Stimulated activated naive CD4-positive, alpha-beta T cell (primary cell): ENCODE data around the gene EEF1AKMT2.
A peak's percentile ranks its signal among the peaks of the same experiment; 100 is the strongest.

Experiments used
- DNase-seq, 6 experiments: peaks; one replicate each; lab custom pipeline; 2025; lab: John Stamatoyannopoulos, UW

The EEF1AKMT2 gene

DNA sequence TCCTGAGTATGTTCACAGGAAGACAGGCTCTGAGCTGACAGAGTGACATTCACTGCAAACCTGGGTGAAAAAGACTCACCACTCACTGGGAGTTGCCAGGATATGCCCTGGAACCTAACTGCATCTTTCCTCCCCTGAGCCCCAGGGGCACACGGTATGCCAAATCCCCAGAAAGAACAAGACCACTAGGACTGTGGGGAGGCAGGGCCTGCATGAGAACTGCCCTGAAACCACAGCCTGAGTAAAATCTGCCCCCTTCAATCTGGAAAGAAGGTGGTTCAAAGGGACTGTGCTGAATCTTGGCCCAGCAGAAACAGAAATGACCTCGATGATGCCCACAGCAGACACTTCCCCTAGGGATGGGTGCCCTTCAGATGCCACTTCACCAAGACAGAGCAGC is 54.0 kb downstream of the EEF1AKMT2 start:
- no peak for DNase-seq

DNA sequence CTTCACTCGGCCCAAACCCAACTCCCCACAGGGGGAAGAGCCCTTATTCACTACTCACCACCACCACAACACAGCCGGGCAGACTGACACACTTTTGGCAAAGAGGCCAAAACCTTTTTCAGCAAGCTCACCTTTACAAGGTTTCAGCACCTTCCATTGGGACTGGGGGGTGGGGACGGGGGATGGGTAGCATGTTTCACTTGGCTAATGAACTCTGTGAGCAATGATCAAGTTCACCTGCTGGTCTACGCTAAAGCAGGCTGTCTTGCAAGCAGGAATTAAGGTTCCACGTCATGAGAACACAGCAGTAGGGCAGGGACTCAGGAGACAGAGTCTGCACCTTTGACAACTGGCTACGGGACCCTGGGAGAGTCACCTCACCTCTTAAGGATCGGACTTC is 54.5 kb downstream of the EEF1AKMT2 start:
- no peak for DNase-seq

DNA sequence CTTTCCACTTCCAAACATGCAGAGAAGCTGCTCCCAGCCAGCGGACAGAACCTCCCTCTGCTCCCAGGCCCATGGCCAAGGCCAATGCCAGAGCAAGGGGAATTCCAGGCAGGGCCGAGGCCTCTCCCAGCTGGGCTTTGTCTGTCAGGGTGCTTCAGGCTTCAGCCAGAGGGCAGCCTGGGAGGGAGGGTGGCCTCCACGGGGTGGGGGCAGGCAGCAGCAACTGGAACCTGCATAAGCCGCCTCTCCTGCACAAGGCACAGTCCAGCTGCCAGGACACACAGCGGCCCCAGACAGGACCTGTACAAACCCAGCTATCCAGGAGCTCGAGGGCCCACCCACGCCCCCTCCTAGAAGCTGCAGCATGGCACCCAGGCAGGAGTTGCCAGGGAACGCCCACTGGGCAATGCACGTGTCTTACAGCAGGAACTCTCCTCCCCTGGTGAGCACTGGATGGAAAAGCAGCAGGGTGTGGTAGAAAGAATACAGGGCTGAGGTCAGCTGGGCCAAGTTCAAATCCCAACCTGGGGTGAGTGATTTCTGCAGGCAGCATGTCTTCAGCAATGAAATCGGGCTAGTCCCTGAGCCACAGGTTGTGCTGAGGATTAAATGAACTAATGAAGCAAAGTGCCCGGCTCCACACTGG is 55.1 kb downstream of the EEF1AKMT2 start:
- no peak for DNase-seq

DNA sequence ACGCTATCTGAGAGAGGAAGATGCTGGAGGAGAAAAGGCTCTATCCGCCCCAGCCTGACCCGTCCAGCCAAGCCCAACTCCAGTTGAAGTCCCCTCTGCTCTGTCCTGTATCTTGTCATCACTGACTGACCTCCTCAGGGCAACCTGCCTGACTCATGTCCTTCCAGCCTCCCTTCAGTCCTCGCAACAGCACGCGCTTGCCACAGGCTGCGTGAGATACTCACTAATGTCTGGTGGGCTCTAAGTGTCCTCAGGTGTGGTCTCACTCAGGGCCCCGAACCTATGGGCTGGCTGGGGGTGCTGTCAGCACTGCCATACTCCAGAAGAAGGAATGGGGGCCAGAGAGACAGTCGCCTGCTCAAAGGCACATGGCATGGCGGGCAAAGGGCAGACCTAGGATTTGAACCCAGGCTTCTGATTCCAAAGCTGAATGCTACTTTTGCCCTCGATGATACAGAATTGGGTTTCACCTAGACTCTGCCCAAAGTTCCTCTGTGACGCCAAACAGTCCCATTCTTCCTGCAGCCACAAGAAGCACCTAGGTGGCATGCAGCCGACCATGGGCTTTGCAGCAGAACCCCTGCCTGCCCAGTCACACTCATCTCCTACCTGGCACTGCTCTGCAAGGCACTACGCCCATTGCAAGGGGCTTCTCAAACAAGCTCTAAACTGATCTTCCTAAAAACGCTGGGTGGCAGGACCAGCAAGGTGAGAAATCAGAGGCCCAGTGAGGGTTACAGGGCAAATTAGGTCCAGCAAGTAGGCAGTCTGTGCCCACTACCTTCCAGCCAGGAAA is 56.0 kb downstream of the EEF1AKMT2 start:
- no peak for DNase-seq

- peak in 1 of 6 experiments; percentile 30 for DNase-seq
Measured at GRCh38 chr10:124734311-124735166, 57.1 kb downstream of the EEF1AKMT2 start.

DNA sequence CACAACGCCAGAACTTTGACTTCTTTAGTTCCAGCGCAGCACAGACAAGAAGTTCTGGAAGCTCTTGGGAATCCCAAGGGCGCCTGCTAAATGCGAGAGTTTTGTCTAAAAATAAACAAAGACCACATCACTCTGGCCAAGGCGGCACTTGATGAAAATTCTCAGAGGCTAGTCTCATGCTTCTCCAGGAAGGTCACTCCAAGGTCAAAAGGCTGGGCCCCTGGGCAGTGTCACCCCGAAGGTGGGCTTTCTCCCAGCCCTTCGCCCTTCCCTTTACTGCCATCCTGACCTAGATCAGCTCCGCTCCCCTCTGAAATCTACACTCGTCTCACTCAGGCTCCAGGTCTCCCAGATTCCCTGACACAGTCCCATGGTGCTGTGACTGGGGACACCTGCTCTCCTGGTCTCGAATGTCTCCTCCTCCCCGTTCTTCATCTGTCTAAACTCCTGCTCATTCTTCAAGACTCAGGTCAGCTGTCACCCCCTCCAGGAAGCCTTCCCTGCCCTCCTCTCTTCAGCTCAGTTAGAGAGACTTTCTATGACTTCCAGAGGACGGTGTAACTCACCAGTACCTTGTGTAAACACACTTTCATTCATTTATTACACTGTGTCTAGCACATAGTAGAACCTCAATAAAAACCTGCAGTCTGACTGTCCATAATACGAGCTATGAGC is 58.0 kb downstream of the EEF1AKMT2 start:
- no peak for DNase-seq

DNA sequence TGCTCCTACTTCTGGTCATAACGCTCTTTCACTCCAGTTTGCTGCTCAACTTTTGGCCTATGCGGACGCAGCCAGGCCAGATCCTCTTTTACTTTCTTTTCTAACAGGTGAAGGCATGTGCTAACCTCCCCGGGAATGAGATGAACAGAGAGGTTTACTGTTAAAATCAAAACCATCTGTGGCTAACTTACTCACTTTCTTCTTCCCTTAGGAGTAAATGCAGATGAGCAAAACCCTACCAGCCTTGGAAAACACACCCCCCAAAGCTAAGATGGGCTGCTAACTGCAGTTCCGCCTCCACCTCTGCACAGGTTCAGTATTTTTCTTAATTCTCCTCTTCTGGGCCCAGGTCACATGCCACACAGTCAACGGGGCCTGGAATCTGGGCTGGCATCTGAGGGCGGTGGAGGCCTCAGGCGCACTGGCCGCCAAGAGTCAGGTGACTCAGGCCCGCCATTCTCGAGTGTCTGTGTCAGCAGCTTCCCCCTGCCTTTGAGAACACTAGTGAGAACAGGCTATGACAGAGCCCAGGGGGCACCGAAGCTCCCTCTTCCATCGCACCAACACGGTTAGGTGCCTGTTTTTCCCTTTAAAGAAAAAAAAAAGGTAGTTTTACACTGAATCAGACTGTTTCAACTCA is 58.6 kb downstream of the EEF1AKMT2 start:
- peak in 1 of 6 experiments; percentile 17 for DNase-seq

GRCh38 chr10:124731551-124731950 is 60.1 kb downstream of the EEF1AKMT2 start:
- DNase-seq: no peak

GRCh38 chr10:124730790-124731189 is 60.9 kb downstream of the EEF1AKMT2 start:
- DNase-seq: no peak

GRCh38 chr10:124728830-124729661 is 62.6 kb downstream of the EEF1AKMT2 start:
- no peak for DNase-seq

DNA sequence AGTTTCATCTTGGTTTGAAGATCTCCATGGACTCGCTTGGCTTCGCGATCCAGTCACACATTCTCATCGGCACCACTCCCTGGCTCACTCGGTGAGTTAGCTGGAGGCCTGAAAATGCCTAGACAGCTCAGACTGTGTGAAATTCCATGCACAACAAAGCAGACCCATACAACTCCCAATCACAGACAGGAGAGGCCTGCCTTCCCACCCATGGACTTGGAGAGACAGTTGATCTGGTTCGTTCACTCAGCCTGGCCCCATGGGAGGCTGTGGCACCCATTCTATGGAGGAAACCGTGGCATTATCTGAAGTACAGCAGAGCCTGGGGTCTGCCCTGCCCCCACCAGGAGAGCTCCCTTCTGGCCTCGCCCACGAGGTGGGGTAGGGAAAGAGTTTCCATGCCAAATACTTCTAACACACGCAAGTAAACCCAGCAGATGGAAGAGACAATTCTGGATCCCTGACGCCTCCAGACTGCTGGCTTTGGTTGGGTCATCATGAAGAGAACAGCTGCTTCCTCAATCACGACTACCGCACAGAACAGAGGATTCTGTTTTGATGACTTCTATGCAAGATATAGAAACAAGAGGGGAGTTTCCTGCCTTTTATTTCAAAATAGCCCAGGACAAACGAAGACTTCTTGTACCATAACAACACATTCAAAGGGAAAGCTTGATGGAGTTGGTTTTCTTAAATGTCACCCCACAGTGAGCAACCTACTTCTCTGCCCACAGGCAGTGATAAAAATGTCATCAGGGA is 63.4 kb downstream of the EEF1AKMT2 start:
- peak in 3 of 6 experiments; percentile 23 to 69 (median 63) for DNase-seq

- DNase-seq: no peak
Measured at GRCh38 chr10:124727361-124727960, 64.2 kb downstream of the EEF1AKMT2 start.

DNA sequence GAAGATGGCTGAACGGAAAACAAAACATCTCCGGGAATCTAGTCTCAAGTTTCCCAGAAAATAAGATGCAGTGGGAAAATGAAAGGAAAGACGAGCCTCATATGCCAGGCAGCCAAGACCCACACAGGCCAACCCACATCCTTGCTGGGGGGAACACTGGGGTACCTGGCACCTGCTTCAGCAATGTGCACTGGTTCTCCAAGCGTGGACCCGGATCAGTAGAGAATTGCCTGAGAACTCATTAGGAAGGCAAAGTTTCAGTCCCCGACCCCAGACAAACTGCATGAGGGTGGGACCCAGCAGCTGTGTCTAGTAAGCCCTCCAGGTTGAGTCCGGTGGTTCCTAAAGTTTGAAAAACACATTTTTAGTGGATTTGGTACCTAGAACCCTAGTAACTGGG is 65.9 kb downstream of the EEF1AKMT2 start:
- DNase-seq: no peak

GRCh38 chr10:124725171-124725631 is 66.5 kb downstream of the EEF1AKMT2 start:
- no peak for DNase-seq

GRCh38 chr10:124724279-124725027 is 67.2 kb downstream of the EEF1AKMT2 start:
- no peak for DNase-seq

GRCh38 chr10:124723826-124724225 is 67.9 kb downstream of the EEF1AKMT2 start:
- DNase-seq: no peak

DNA sequence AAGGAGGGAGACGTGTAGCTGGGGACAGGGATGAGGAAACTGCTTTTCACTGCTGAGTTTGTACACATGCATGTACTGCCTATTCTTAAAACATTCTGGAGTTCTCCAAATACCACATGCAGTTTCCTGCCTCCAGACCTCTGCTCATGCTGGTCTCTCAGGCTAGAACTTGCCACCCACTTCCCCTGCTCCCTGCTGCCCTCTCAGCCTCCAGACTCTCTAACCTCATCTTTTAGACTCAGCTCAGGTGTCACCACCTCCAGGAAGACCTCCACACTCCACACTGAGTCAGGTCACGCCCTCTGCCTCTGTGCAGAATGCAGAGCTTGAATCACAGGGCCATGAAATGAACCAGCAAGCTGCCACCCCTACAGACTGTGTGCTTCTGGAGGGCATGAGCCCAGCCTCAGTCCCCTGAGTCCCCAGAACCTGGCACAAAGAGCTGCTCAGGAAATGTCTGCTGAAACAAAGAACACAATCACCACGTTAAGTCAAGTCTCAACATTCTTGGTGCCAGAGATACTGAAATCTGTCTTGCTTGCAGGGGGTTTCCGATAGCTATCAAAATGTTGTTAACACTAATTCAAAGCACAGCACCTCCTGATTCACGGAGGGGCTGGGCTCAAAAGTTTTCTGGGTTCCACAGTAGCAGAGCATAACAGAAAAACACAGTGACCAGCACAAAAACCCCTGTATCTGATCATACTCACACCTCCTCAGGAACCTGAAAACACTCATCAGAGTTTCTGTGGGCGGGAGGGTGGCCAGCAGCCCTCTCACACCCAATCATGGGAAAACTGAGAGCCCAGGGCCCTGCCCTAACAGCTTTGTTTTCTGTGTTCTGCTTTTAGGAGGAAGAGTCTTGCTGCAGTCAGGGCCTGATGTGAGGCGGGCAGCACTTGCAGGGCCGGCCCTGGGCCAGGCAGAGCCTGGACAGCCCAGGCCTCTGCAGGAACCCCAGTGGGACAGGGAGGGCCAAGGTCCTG is 68.6 kb downstream of the EEF1AKMT2 start:
- peak in 4 of 6 experiments; percentile 17 to 47 (median 25) for DNase-seq
